OCI-M2 (cell line): ENCODE data around the gene CNOT6.

Source experiments
- DNase-seq: peaks from one replicate; lab custom pipeline; 2025; ENCODE audit not compliant: unreplicated experiment; lab: John Stamatoyannopoulos, UW

CNOT6 gene

DNA sequence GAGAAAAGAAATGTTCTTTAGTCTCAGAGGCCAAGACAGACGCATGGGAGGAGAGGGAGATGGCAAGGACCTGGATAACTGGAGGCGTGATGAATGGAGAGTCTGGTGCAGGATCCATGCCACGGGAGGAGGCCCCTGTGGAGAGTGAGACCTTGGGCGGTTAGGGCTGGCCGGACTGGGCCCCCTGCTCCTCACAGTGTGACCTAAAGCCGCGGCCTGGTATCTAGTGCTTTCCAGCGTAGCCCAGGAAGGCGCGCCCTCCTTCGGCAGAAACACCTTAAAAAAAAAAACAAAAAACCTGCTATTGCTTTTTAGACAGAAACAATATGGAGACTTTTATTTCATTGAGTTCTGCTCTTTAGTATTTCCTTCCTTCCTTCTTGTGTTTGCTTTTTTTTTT, 64.1 kb downstream of the CNOT6 start:
- no peak for DNase-seq

DNA sequence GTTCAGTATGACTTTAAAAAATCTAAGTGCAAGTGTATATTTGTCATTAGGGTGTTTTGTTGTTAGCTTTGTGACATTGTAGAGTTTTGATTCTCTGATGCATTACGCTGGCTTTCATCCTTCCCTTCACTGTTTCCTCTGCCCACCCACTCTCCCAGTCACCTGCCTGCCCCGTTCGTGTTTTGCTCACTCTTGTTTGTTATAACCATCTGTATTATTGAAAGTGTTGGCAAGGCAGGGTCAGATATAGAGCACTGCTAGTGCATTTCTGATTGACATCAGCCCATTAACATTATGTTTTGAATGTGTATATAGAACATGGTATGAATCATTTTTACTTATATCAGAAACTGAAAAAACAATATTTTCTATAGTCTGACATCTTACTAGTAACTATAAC, 69.8 kb downstream of the CNOT6 start:
- DNase-seq: no peak

DNA sequence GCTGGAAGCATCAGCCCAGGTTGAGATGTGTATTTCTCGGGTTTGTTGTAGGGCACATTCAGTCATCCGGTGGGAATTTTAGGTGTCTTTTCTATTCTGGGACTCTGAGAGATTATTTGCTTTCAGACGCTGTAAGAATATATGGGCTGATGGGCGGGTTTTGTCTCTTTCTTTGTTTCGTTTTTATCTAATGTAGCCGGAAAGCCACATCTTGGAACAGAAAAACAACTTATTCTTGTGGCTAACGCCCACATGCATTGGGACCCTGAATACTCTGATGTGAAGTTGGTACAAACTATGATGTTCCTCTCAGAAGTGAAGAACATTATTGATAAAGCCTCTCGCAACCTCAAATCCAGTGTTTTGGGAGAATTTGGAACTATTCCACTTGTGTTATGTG, 74.7 kb downstream of the CNOT6 start:
- DNase-seq: no peak

- DNase-seq: no peak
These were observed 81.4 kb downstream of the CNOT6 start for GRCh38 chr5:180575571-180575970.

DNA sequence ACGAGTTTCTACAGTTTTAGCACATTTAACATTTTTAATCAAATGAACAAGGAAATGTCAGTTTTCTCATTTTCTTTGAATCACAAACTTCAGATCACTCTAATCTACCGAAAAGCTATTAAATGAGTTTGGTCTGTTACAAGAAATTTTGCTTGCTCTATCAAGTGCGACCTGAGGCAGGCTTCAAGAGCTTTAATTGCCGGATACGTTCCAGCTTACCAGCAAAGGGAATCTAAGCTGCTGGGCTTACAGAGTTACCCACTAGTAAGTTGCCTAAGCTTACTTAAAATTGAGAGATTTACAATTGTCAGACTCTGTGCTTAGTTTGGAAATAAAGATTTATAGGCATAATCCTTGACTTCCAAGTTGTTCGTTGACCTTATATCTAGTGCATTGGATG, 86.5 kb downstream of the CNOT6 start:
- DNase-seq: no peak

DNA sequence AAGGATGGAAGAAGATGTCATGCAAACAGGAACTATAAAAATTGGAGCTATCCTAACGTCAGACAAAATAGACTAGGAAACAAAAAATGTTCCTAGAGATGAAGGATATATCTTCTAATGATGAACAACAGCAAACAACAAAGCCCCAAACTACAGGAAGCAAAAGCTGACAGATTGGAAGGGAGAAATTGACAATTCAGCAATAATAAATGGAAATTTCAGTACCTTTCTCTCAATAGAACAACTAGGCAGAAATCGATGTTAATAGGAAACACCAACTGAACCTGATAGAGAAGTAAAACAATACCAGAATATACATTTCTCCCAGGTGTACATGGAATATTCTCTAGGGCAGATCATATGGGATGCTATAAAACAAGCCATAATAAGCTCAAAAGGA, 89.6 kb downstream of the CNOT6 start:
- DNase-seq: no peak

GRCh38 chr5:180586204-180586603, 92.0 kb downstream of the CNOT6 start:
- no peak for DNase-seq

DNA sequence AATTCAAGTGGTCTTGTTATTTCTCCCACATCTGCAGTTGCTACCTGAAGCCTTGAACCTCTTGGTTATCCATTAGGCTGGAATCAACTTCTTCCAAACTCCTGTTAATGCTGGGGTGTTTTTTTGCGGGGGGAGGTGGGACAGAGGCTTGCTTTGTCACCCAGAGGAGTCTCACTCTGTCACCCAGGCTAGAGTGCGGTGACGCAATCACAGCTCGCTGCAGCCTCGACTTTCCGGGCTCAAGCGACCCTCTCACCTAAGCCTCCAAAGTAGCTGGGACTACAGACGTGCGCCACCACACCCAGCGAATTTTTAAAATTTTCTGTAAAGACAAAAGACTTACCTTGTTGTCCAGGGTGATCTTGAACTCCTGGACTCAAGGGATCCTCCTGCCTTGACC, 92.7 kb downstream of the CNOT6 start:
- no peak for DNase-seq

DNA sequence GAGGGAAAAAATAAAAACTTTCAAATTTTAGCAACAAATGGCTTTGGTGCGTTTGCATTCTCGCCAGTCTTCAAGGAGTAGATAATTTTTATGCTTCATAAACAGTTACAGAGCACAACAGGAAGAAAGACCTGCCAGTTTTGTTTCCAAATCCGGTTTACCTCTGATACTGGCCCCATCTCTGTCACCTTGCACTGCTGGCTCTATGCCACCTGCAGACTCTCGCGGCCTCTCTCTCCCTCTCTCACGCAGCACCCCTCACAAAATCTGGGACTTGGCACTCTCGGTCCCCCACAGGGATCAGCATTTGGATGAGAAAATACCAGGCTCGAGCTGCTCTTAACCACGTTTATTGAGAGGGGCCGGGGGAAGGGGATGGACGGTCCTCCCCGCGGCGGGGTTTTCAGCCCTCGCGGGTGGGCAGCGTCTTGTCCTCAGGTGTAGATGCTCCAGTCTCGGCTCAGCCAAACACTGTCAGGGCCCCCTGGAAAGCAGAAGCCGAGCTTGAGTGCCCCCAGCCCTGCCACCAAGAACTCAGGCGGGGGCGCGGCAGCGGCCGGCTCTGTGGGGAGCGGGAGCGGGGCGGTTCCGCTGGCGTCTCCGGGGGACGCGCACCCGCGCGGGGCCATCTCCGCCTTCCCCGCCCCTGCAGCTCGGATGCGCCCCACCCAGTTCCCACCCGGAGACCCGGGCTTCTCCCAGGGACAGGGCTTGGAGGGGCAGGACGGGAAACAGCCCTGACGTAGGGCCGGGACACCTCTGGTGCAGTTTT, 95.8 kb downstream of the CNOT6 start:
- DNase-seq: no peak

GRCh38 chr5:180590543-180591310, 96.5 kb downstream of the CNOT6 start:
- DNase-seq: no peak

GRCh38 chr5:180591311-180591887, 97.2 kb downstream of the CNOT6 start, which contains the start of gene SCGB3A1:
Gene SCGB3A1 (minus strand): TSS chr5:180591499. CDS start chr5:180591462, 37 bp downstream.
- DNase-seq: no peak

DNA sequence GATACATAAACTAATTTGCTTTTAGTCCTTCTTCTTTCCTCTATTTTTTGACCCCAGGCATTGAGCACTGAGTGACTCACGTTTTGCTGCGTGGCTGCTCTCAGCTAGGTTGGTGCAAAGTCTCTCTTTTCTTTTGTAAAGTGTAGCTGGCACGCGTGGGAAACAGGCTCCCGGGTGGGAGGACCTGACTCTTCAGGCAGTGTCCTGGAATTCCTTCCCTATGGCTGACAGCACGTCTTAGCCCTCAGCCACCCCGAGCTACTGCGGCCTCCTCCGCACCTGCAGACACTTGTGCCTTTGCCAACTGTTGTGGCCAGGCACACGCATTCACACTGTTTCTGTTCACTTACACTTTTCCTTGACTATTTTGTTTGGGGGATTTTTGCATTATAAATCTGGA, 98.0 kb downstream of the CNOT6 start:
- no peak for DNase-seq

- DNase-seq: no peak
These were observed 99.4 kb downstream of the CNOT6 start for GRCh38 chr5:180593446-180594206.

DNA sequence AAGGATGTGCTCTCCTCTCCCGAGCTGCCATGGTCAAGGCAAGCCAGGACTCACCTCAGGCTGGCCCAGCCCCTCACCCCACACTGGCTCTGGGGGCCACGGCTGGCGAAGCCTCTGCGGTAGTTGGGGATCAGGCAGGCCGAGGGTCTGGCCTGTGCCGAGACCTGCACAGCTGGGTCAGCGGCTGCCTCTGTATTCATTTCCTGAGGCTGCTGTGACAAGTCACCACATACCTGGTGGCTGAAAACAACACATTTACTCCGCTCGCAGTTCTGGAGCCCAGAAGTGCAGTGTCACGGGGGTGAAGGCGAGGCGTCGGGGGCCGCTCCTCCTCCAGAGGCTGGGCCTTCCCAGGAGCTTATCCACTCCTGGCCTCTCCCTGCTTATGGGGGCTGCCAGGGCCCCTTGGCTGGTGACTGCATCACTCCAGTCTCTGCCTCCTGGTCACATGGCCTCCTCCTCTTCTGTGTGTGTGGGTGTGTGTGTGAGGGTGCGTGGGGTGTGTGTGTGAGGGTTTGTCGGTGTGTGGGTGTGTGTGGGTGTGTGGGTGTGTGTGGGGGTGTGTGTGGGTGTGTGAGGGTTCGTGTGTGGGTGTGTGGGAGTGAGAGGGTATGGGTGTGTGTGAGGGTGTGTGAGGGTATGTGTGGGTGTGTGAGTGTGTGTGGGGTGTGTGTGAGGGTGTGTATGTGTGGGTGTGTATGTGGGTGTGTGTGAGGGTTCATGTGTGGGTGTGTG, 100.3 kb downstream of the CNOT6 start:
- no peak for DNase-seq

DNA sequence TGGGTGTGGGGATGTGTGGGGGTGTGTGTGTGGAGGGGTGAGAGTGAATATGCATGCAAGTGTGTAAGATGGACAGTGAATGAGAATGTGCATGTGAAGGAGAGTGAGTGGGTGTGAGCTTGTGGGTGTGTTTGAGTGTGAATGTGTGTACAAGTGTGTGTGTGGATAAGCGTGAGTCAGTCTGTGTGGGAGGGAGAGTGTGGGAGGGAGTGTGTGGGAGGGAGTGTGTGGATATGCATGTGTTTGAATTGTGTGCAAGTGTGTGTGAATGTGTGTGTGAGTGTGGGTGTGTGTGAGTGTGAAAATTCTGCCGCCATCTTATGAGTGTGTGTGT, 100.8 kb downstream of the CNOT6 start:
- no peak for DNase-seq

DNA sequence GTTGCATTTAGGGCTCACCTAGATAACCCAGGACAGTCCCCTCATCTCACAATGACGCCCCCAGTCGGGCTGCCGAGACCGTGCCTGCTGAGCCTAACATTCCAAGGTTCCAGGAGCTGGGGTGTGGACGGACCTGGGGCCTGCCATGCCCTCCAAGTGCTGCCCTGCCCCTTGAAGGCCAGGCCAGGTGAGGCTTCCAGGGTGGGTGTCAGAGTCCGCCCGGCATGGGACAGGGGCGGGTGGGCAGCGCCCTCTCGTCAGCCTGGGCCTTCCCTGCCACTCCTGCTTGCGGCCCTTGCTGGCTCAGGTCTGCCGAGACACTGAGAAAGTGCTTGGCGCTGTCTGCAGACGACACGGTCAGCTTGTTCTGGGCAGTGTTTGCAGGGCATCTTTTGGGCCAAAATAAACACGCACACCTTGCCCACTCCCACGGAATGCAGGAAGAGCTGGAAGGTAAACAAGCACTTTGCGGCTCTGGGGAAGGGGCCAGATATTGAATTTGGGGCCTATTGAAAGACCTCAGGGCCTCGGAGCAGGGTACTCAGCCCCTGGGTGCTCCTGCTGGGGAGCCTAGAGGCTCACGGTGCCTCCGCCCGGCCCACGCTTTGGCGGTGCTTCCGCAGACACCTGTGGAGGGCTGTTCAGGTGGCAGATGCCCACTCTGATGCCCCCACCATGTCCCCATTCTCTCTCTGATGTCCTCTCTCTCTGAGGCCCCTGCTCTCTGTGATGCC, 101.4 kb downstream of the CNOT6 start:
- no peak for DNase-seq

DNA sequence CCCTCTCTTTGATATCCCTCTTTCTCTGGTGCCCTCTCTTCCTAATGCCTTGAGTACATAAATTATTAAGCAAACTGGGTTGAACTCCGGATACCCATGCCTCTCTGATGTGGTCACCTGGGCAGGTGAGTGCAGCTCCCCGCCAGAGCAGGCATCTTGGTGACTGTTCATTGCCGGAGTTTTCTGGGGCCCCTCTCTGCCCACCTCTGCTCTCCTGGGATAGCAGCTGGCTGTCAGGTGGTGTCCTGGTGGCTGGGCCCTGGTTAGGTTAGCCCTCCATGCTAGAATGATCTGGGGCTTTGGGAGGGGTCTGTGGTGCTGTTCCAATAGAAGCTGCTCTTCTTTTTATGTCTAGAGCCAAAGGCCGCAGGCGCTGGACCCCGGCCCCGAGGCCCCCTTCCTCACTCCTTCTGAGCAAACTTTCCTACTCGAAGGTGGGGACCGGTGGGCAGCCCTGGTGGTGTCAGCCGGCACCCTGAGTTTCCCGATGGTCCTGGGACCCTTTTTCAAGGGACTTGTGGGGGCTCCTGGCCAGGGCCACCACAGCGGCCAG, 102.0 kb downstream of the CNOT6 start:
- no peak for DNase-seq

- no peak for DNase-seq
These were observed 102.6 kb downstream of the CNOT6 start for GRCh38 chr5:180596668-180597231.

GRCh38 chr5:180598316-180598701, 104.1 kb downstream of the CNOT6 start:
- no peak for DNase-seq
